ENCODE measurements around the gene ABHD14A.

The ABHD14A gene

GRCh38 chr3:52018319-52019000, 43.6 kb downstream of the ABHD14A start:
- TF ChIP-seq, protein P1, sequence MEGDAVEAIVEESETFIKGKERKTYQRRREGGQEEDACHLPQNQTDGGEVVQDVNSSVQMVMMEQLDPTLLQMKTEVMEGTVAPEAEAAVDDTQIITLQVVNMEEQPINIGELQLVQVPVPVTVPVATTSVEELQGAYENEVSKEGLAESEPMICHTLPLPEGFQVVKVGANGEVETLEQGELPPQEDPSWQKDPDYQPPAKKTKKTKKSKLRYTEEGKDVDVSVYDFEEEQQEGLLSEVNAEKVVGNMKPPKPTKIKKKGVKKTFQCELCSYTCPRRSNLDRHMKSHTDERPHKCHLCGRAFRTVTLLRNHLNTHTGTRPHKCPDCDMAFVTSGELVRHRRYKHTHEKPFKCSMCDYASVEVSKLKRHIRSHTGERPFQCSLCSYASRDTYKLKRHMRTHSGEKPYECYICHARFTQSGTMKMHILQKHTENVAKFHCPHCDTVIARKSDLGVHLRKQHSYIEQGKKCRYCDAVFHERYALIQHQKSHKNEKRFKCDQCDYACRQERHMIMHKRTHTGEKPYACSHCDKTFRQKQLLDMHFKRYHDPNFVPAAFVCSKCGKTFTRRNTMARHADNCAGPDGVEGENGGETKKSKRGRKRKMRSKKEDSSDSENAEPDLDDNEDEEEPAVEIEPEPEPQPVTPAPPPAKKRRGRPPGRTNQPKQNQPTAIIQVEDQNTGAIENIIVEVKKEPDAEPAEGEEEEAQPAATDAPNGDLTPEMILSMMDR (conservative IDR thresholded peaks at IDR 0.05; ENCODE audit: control insufficient read depth, insufficient read depth, low read depth, low read length): no peak
- no peak for DNase-seq (ENCODE audit: low read depth)
- H3K4me3 ChIP-seq (ENCODE audit: control insufficient read depth, low read depth, low read length): no peak overlapping the region

- no peak for DNase-seq (ENCODE audit: low read depth)
- TF ChIP-seq, protein P1 (conservative IDR thresholded peaks at IDR 0.05; ENCODE audit: control insufficient read depth, insufficient read depth, low read depth, low read length): no peak
- H3K4me3 ChIP-seq (ENCODE audit: control insufficient read depth, low read depth, low read length): no peak overlapping the region
Measured at GRCh38 chr3:52019352-52020080, 44.7 kb downstream of the ABHD14A start.

- TF ChIP-seq, protein P1 (conservative IDR thresholded peaks at IDR 0.05; ENCODE audit: control insufficient read depth, insufficient read depth, low read depth, low read length): no peak
- no peak for DNase-seq (ENCODE audit: low read depth)
Measured at GRCh38 chr3:52020796-52021195, 45.9 kb downstream of the ABHD14A start.

DNA sequence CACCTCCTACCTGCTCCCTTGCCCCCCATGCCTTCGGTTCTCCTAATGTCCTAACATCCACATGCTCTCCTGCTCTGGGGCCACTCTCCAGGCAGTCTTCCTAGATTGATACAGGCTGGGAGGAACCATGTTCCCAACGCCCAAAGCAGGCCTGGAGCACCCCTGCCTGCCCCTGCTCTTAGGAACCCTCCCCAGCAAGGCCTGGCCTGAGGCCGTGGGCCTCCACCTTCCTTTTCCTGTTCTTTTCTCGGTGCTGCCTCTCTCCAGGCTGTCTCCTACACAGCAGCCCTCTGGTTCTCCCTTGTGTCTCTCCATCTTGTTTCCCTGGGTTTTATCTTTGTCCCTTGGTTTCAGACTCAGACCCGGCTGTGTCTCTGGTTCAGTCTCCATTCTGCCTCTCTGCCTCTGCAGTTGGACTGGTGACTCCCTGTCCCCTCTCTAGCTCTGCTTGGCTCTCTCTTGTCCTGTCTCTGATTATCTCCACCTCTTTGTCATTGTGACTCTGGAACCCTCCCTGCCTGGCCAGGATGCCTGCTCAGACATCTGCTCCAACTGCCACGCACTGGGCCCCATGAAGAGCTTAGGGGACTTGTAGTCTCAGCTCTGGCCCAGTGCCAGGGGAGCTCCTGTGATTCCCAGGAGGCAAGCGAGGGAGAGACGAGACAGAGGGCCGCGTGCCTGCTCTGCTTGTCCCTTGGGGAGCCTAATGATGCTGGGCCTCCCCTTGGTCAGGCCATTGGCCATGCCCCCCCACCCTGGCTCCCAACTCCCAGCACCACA, 46.8 kb downstream of the ABHD14A start:
- no peak for DNase-seq (ENCODE audit: low read depth)
- TF ChIP-seq, protein P1 (conservative IDR thresholded peaks at IDR 0.05; ENCODE audit: control insufficient read depth, insufficient read depth, low read depth, low read length): no peak
- no peak overlapping the region for H3K4me3 ChIP-seq (ENCODE audit: control insufficient read depth, low read depth, low read length)

More at GRCh38 chr3:52020796-52021195, 45.9 kb downstream of the ABHD14A start:
- no peak overlapping the region for H3K4me3 ChIP-seq (ENCODE audit: control insufficient read depth, low read depth, low read length)

- H3K4me3 ChIP-seq (ENCODE audit: control insufficient read depth, low read depth, low read length): no peak overlapping the region
- TF ChIP-seq, protein P1 (conservative IDR thresholded peaks at IDR 0.05; ENCODE audit: control insufficient read depth, insufficient read depth, low read depth, low read length): no peak
- peak; percentile 29 for DNase-seq (ENCODE audit: low read depth)
Measured at GRCh38 chr3:52022323-52023100, 47.6 kb downstream of the ABHD14A start.
